SK-N-SH treated with all-trans-retinoic acid at 6 μM for 48 hours (cell line): ENCODE measurements around the gene CPNE7.

ENCODE experiments used
- ATAC-seq: fragments of 200-7000 bp; cut with Tn5 transposase; 3 replicates; pipeline ENCODE4 v1.9.1; 2020; ENCODE audit warnings: mild to moderate bottlenecking, moderate library complexity
- ARNTL ChIP-seq: fragments of 450-650 bp; formaldehyde crosslinking; IDR thresholded peaks from 2 replicates; pipeline ENCODE4 v1.5.0; 2020; ENCODE audit warnings: low read depth, mild to moderate bottlenecking, moderate library complexity, borderline replicate concordance
- BACH2 ChIP-seq: fragments of 250-450 bp; sonication (Bioruptor Pico); IDR thresholded peaks from 2 replicates; pipeline ENCODE4 v1.9.0; 2021; ENCODE audit warnings: mild to moderate bottlenecking, borderline replicate concordance
- CSDC2 ChIP-seq: fragments of 250-450 bp; sonication (Bioruptor Pico); IDR thresholded peaks from 2 replicates; pipeline ENCODE4 v1.5.0; 2020; ENCODE audit warnings: mild to moderate bottlenecking, moderate library complexity
- ESRRG ChIP-seq: fragments of 250-450 bp; sonication (Bioruptor Pico); IDR thresholded peaks from 2 replicates; pipeline ENCODE4 v1.6.1; 2021; ENCODE audit warnings: mild to moderate bottlenecking
- GLIS3 ChIP-seq: fragments of 250-450 bp; sonication (Bioruptor Pico); IDR thresholded peaks from 2 replicates; pipeline ENCODE4 v1.5.0; 2020; ENCODE audit warnings: mild to moderate bottlenecking, moderate library complexity
- TCF4 ChIP-seq: fragments of 250-450 bp; sonication (Bioruptor Pico); IDR thresholded peaks from 2 replicates; pipeline ENCODE4 v1.8.0; 2021; ENCODE audit warnings: mild to moderate bottlenecking, moderate library complexity, borderline replicate concordance
- TOX ChIP-seq: fragments of 250-450 bp; sonication (Bioruptor Pico); IDR thresholded peaks from 2 replicates; pipeline ENCODE4 v1.8.0; 2021; ENCODE audit warnings: mild to moderate bottlenecking, moderate library complexity, borderline replicate concordance
- TSHZ2 ChIP-seq: fragments of 250-450 bp; sonication (Bioruptor Pico); IDR thresholded peaks from 2 replicates; pipeline ENCODE4 v1.5.0; 2020; ENCODE audit warnings: mild to moderate bottlenecking, moderate library complexity
- ZC3H10 ChIP-seq: fragments of 250-450 bp; sonication (Bioruptor Pico); IDR thresholded peaks from 2 replicates; pipeline ENCODE4 v1.5.1; 2021; ENCODE audit warnings: mild to moderate bottlenecking, moderate library complexity
- ZFP30 ChIP-seq: fragments of 450-650 bp; formaldehyde crosslinking; IDR thresholded peaks from 2 replicates; pipeline ENCODE4 v1.5.0; 2022; ENCODE audit warnings: mild to moderate bottlenecking, moderate library complexity
- ZNF70 ChIP-seq: fragments of 450-650 bp; formaldehyde crosslinking; IDR thresholded peaks from 2 replicates; pipeline ENCODE4 v1.5.0; 2020; ENCODE audit warnings: mild to moderate bottlenecking, moderate library complexity
- ZNF8 ChIP-seq: fragments of 450-650 bp; formaldehyde crosslinking; IDR thresholded peaks from 2 replicates; pipeline ENCODE4 v1.5.0; 2020; ENCODE audit warnings: mild to moderate bottlenecking, moderate library complexity
- TF ChIP-seq, protein P1 (sequence below): fragments of 250-450 bp; sonication (Bioruptor Pico); IDR thresholded peaks from 2 replicates; pipeline ENCODE4 v1.5.1; 2021; ENCODE audit warnings: mild to moderate bottlenecking, moderate library complexity
- TF ChIP-seq, protein P2 (sequence below): fragments of 250-450 bp; sonication (Bioruptor Pico); IDR thresholded peaks from 2 replicates; pipeline ENCODE4 v1.8.0; 2021; ENCODE audit warnings: low read depth, mild to moderate bottlenecking, moderate library complexity, borderline replicate concordance
- TF ChIP-seq, protein P3 (sequence below): fragments of 250-450 bp; sonication (Bioruptor Pico); IDR thresholded peaks from 2 replicates; pipeline ENCODE4 v1.8.0; 2020; ENCODE audit warnings: mild to moderate bottlenecking, moderate library complexity, borderline replicate concordance
- TF ChIP-seq, protein P4 (sequence below): fragments of 250-450 bp; sonication (Bioruptor Pico); IDR thresholded peaks from 2 replicates; pipeline ENCODE4 v1.5.1; 2020; ENCODE audit warnings: low read depth, mild to moderate bottlenecking, moderate library complexity

CPNE7 gene

GRCh38 chr16:89540557-89540956 lies 35.0 kb upstream of the CPNE7 start (continued):
- TF ChIP-seq, protein P1, sequence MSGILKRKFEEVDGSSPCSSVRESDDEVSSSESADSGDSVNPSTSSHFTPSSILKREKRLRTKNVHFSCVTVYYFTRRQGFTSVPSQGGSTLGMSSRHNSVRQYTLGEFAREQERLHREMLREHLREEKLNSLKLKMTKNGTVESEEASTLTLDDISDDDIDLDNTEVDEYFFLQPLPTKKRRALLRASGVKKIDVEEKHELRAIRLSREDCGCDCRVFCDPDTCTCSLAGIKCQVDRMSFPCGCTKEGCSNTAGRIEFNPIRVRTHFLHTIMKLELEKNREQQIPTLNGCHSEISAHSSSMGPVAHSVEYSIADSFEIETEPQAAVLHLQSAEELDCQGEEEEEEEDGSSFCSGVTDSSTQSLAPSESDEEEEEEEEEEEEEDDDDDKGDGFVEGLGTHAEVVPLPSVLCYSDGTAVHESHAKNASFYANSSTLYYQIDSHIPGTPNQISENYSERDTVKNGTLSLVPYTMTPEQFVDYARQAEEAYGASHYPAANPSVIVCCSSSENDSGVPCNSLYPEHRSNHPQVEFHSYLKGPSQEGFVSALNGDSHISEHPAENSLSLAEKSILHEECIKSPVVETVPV (CRISPR knock-in tag), result no peak
- TF ChIP-seq TSHZ2 (CRISPR knock-in tag) (no peak), ZFP30 (no peak), ESRRG (CRISPR knock-in tag) (no peak), ZC3H10 (no peak), BACH2 (CRISPR knock-in tag) (no peak), ARNTL (no peak)
- TF ChIP-seq, protein P2, sequence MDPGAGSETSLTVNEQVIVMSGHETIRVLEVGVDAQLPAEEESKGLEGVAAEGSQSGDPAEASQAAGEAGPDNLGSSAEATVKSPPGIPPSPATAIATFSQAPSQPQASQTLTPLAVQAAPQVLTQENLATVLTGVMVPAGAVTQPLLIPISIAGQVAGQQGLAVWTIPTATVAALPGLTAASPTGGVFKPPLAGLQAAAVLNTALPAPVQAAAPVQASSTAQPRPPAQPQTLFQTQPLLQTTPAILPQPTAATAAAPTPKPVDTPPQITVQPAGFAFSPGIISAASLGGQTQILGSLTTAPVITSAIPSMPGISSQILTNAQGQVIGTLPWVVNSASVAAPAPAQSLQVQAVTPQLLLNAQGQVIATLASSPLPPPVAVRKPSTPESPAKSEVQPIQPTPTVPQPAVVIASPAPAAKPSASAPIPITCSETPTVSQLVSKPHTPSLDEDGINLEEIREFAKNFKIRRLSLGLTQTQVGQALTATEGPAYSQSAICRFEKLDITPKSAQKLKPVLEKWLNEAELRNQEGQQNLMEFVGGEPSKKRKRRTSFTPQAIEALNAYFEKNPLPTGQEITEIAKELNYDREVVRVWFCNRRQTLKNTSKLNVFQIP (CRISPR knock-in tag), result no peak
- TF ChIP-seq, all 23 proteins: peak for 0

DNA sequence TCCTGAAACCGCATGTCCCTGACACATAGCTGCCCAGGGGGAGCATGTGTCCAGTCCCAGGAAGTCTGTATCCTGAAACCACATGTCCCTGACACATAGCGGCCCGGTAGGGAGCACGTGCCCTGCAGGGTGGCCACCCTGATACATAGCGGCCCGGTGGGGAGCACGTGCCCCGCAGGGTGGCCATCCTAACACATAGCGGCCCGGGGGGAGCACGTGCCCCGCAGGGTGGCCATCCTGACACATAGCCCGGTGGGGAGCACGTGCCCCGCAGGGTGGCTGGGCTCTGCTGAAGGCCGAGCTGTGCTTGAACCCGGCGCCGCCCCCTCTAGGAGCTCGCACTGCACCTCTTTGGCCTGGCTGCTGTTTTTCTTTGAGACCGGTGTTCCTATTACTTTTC lies 33.8 kb upstream of the CPNE7 start:
- TF ChIP-seq TSHZ2 (CRISPR knock-in tag) (no peak), ESRRG (CRISPR knock-in tag) (no peak)
- TF ChIP-seq, protein P3, sequence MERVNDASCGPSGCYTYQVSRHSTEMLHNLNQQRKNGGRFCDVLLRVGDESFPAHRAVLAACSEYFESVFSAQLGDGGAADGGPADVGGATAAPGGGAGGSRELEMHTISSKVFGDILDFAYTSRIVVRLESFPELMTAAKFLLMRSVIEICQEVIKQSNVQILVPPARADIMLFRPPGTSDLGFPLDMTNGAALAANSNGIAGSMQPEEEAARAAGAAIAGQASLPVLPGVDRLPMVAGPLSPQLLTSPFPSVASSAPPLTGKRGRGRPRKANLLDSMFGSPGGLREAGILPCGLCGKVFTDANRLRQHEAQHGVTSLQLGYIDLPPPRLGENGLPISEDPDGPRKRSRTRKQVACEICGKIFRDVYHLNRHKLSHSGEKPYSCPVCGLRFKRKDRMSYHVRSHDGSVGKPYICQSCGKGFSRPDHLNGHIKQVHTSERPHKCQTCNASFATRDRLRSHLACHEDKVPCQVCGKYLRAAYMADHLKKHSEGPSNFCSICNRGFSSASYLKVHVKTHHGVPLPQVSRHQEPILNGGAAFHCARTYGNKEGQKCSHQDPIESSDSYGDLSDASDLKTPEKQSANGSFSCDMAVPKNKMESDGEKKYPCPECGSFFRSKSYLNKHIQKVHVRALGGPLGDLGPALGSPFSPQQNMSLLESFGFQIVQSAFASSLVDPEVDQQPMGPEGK (CRISPR knock-in tag), result no peak
- no peak for ATAC-seq

DNA sequence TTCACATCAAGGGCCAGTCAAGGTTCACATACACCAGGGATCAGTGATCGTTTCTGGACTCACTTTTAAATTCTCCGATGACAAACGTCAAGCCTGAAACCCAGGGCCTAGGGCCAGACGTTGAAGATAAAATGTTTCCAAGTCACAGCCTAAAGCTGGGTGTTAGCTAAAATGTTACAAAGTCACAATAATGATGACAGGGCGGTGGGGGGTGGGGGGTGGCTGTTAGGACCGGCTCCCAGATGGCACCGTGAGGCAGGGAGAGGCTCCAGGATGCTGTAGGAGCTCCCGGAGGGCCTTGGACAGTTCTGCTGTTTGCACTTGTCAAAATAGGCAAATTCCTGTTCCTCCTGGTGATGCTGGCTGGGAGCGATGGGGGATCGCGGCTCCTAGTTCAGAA lies 31.4 kb upstream of the CPNE7 start:
- ATAC-seq, result no peak
- TF ChIP-seq ZC3H10 (no peak), TSHZ2 (CRISPR knock-in tag) (no peak), ZNF8 (CRISPR knock-in tag) (no peak)

GRCh38 chr16:89544713-89545043 lies 30.9 kb upstream of the CPNE7 start:
- no peak for ATAC-seq
- TF ChIP-seq ZNF70 (no peak), BACH2 (CRISPR knock-in tag) (no peak), TCF4 (CRISPR knock-in tag) (no peak), ARNTL (no peak), ZFP30 (no peak), CSDC2 (CRISPR knock-in tag) (no peak), GLIS3 (CRISPR knock-in tag) (no peak), TOX (CRISPR knock-in tag) (no peak)
- TF ChIP-seq, protein P4, sequence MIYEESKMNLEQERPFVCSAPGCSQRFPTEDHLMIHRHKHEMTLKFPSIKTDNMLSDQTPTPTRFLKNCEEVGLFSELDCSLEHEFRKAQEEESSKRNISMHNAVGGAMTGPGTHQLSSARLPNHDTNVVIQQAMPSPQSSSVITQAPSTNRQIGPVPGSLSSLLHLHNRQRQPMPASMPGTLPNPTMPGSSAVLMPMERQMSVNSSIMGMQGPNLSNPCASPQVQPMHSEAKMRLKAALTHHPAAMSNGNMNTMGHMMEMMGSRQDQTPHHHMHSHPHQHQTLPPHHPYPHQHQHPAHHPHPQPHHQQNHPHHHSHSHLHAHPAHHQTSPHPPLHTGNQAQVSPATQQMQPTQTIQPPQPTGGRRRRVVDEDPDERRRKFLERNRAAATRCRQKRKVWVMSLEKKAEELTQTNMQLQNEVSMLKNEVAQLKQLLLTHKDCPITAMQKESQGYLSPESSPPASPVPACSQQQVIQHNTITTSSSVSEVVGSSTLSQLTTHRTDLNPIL (CRISPR knock-in tag), result no peak
- TF ChIP-seq, protein P3 (CRISPR knock-in tag), result no peak
